HEK293 (cell line): ENCODE measurements around the gene MAGI2.

Experiments
- CTCF ChIA-PET: fragments of 350-600 bp; formaldehyde crosslinking; extraction: SDS; loops from one replicate; lab custom pipeline; 2021; ENCODE audit warnings: antibody characterized with exemption; lab: Yijun Ruan, JAX
- POLR2A ChIA-PET: fragments of 300-600 bp; formaldehyde crosslinking; extraction: SDS; loops from one replicate; lab custom pipeline; 2020; ENCODE audit warnings: antibody characterized with exemption, inconsistent platforms; lab: Yijun Ruan, JAX
- H3K27ac ChIP-seq: fragments of 200-500 bp; sonication (Bioruptor generic); 2 replicates; pipeline ENCODE4 v1.5.1; 2014; ENCODE audit warnings: low read depth, low read length, control low read depth, inconsistent platforms; ENCODE audit errors: extremely low read depth
- H3K36me3 ChIP-seq, 2 experiments: fragments of 200-500 bp in 1 of 2; sonication (Bioruptor generic) in 1 of 2; 1 replicate in 1 of 2; 2 replicates in 1 of 2; pipeline ENCODE4 v1.5.1; 2014 to 2017; ENCODE audit warnings: inconsistent platforms in 2 of 2, low read length in 2 of 2; ENCODE audit not compliant: control insufficient read depth in 2 of 2, insufficient read depth in 1 of 2
- H3K4me1 ChIP-seq: fragments of 200-500 bp; sonication (Bioruptor generic); 2 replicates; pipeline ENCODE4 v1.5.1; 2014; ENCODE audit warnings: mild to moderate bottlenecking, low read length, inconsistent platforms; ENCODE audit not compliant: control insufficient read depth, insufficient read depth
- H3K4me3 ChIP-seq: 2 replicates; pipeline ENCODE4 v1.5.1; 2011; ENCODE audit warnings: low read depth, mild to moderate bottlenecking, control low read depth, low read length, moderate library complexity
- H3K9me3 ChIP-seq: fragments of 200-500 bp; sonication (Bioruptor generic); 2 replicates; pipeline ENCODE4 v1.5.1; 2014; ENCODE audit warnings: low read depth, low read length, inconsistent platforms; ENCODE audit not compliant: control insufficient read depth, insufficient read depth
- AEBP2 ChIP-seq: fragments of 450-650 bp; formaldehyde crosslinking; IDR thresholded peaks from 2 replicates; pipeline ENCODE4 v1.5.1; 2016; ENCODE audit warnings: missing biosample characterization, missing genetic modification characterization, borderline replicate concordance
- EGR2 ChIP-seq: fragments of 450-650 bp; formaldehyde crosslinking; IDR thresholded peaks from 2 replicates; pipeline ENCODE4 v1.5.1; 2016; ENCODE audit warnings: low read depth, missing biosample characterization, missing genetic modification characterization
- RBAK ChIP-seq: fragments of 450-650 bp; formaldehyde crosslinking; IDR thresholded peaks from 2 replicates; pipeline ENCODE4 v1.5.1; 2016; ENCODE audit warnings: missing biosample characterization, missing genetic modification characterization
- SALL2 ChIP-seq: fragments of 450-650 bp; formaldehyde crosslinking; IDR thresholded peaks from 2 replicates; pipeline ENCODE4 v1.5.0; 2017; ENCODE audit warnings: missing biosample characterization, mild to moderate bottlenecking, missing genetic modification characterization, borderline replicate concordance
- WT1 ChIP-seq: fragments of 450-650 bp; formaldehyde crosslinking; IDR thresholded peaks from 2 replicates; pipeline ENCODE4 v1.5.1; 2016; ENCODE audit warnings: missing biosample characterization, missing genetic modification characterization
- ZBTB49 ChIP-seq: fragments of 450-650 bp; formaldehyde crosslinking; IDR thresholded peaks from 2 replicates; pipeline ENCODE4 v1.5.1; 2016; ENCODE audit warnings: missing biosample characterization, missing genetic modification characterization, low read depth
- ZEB2 ChIP-seq: fragments of 450-650 bp; formaldehyde crosslinking; IDR thresholded peaks from 2 replicates; pipeline ENCODE4 v1.5.1; 2016; ENCODE audit warnings: missing biosample characterization, missing genetic modification characterization
- ZNF140 ChIP-seq: fragments of 450-650 bp; formaldehyde crosslinking; IDR thresholded peaks from 2 replicates; pipeline ENCODE4 v1.5.1; 2016; ENCODE audit warnings: missing biosample characterization, missing genetic modification characterization
- ZNF16 ChIP-seq: fragments of 450-650 bp; formaldehyde crosslinking; IDR thresholded peaks from 2 replicates; pipeline ENCODE4 v1.5.1; 2016; ENCODE audit warnings: low read depth, missing biosample characterization, missing genetic modification characterization
- ZNF169 ChIP-seq: fragments of 450-650 bp; formaldehyde crosslinking; IDR thresholded peaks from 2 replicates; pipeline ENCODE4 v1.5.1; 2016; ENCODE audit warnings: missing biosample characterization, missing genetic modification characterization
- ZNF19 ChIP-seq: fragments of 450-650 bp; formaldehyde crosslinking; IDR thresholded peaks from 2 replicates; pipeline ENCODE4; 2016; ENCODE audit warnings: missing biosample characterization, missing genetic modification characterization, low read depth
- ZNF239 ChIP-seq: fragments of 450-650 bp; formaldehyde crosslinking; IDR thresholded peaks from 2 replicates; pipeline ENCODE4 v1.5.1; 2016; ENCODE audit warnings: missing biosample characterization, missing genetic modification characterization
- ZNF37A ChIP-seq: fragments of 450-650 bp; IDR thresholded peaks from 2 replicates; pipeline ENCODE4 v1.5.1; 2018; ENCODE audit warnings: missing biosample characterization, missing genetic modification characterization
- ZNF530 ChIP-seq: fragments of 450-650 bp; formaldehyde crosslinking; IDR thresholded peaks from 2 replicates; pipeline ENCODE4 v1.5.1; 2016; ENCODE audit warnings: low read depth, missing biosample characterization, missing genetic modification characterization
- ZNF623 ChIP-seq: fragments of 450-650 bp; formaldehyde crosslinking; IDR thresholded peaks from 2 replicates; pipeline ENCODE4 v1.5.1; 2016; ENCODE audit warnings: missing biosample characterization, missing genetic modification characterization
- ZNF645 ChIP-seq: fragments of 450-650 bp; formaldehyde crosslinking; IDR thresholded peaks from 2 replicates; pipeline ENCODE4; 2016; ENCODE audit warnings: missing biosample characterization, missing genetic modification characterization
- ZNF664 ChIP-seq: fragments of 450-650 bp; formaldehyde crosslinking; IDR thresholded peaks from 2 replicates; pipeline ENCODE4 v1.5.1; 2016; ENCODE audit warnings: missing biosample characterization, missing genetic modification characterization
- ZNF792 ChIP-seq: fragments of 450-650 bp; formaldehyde crosslinking; IDR thresholded peaks from 2 replicates; pipeline ENCODE4 v1.5.1; 2016; ENCODE audit warnings: missing biosample characterization, missing genetic modification characterization
- ZSCAN18 ChIP-seq: fragments of 450-650 bp; formaldehyde crosslinking; IDR thresholded peaks from 2 replicates; pipeline ENCODE4 v1.5.1; 2016; ENCODE audit warnings: missing biosample characterization, missing genetic modification characterization
- ZSCAN4 ChIP-seq: fragments of 450-650 bp; formaldehyde crosslinking; IDR thresholded peaks from 2 replicates; pipeline ENCODE4 v1.5.1; 2017; ENCODE audit warnings: missing biosample characterization, missing genetic modification characterization

The MAGI2 gene

GRCh38 chr7:78151229-78151628 lies 1302.2 kb downstream of the MAGI2 start (continued):
- TF ChIP-seq ZNF645 (tag by site-specific recombination) = no peak
- TF ChIP-seq RBAK (tag by site-specific recombination) = no peak
- no peak for TF ChIP-seq SALL2 (tag by site-specific recombination)
- TF ChIP-seq ZNF19 (tag by site-specific recombination) = no peak
- TF ChIP-seq ZNF792 (tag by site-specific recombination) = no peak
- peak; percentile 25; the same call in 1 of the 2 replicates for TF ChIP-seq WT1 (tag by site-specific recombination)

GRCh38 chr7:78149787-78150186 lies 1303.7 kb downstream of the MAGI2 start:
- Histone ChIP-seq H3K4me1 (0 out of 2 replicates have a peak, but pooled peaks cover 2% of the 10 kb centered on the region), H3K27ac (no peak overlapping the region), H3K4me3 (no peak overlapping the region), H3K36me3 (no peaks in the 10 kb centered on the region), H3K9me3 (no peaks in the 10 kb centered on the region)
- ChIA-PET POLR2A (interaction anchor here (0.5 kb wide), 1 partner anchor 64 kb away, joined by 3 read pairs; no protein-coding TSS in a partner anchor), CTCF (no interaction called here)
- TF ChIP-seq ZNF664 (no peak), ZEB2 (tag by site-specific recombination) (no peak), ZNF140 (tag by site-specific recombination) (no peak), ZNF169 (tag by site-specific recombination) (no peak), EGR2 (tag by site-specific recombination) (no peak), ZNF16 (no peak), AEBP2 (tag by site-specific recombination) (no peak)

- Histone ChIP-seq H3K4me1 (0 out of 2 replicates have a peak, but pooled peaks cover 2% of the 10 kb centered on the region), H3K27ac (no peak overlapping the region), H3K9me3 (no peaks in the 10 kb centered on the region), H3K4me3 (no peak overlapping the region), H3K36me3 (no peaks in the 10 kb centered on the region)
- ChIA-PET CTCF (interaction anchor here (0.6 kb wide), 1 partner anchor 9 kb away, joined by 4 read pairs; no protein-coding TSS in a partner anchor), POLR2A (no interaction called here)
- TF ChIP-seq ZBTB49 (tag by site-specific recombination) = no peak
- TF ChIP-seq ZNF664 = no peak
- no peak for TF ChIP-seq ZNF530 (tag by site-specific recombination)
- TF ChIP-seq ZNF623 = no peak
- TF ChIP-seq ZNF239 (tag by site-specific recombination) = no peak
- no peak for TF ChIP-seq ZSCAN4 (tag by site-specific recombination)
- TF ChIP-seq ZSCAN18 (tag by site-specific recombination) = no peak
- no peak for TF ChIP-seq ZNF37A
These were observed 1305.1 kb downstream of the MAGI2 start for GRCh38 chr7:78148166-78148894.
